H9 (cell line): ENCODE measurements around the gene KY. TPM values are rescaled to one million over a fixed set of nuclear protein-coding genes. Genes with fewer than 3 reads are reported as not detected.

Experiments
- DNase-seq: peaks from one replicate; pipeline ENCODE4 v3.0.0-alpha.2; 2017
- H2AFZ ChIP-seq: one replicate; pipeline ENCODE4 v1.6.1; 2013; ENCODE audit warnings: mild to moderate bottlenecking, low read length, control low read depth, moderate library complexity
- H2AK5ac ChIP-seq: 2 replicates; pipeline ENCODE4 v1.6.1; 2013; ENCODE audit warnings: low read length, control low read depth, mixed read lengths; ENCODE audit not compliant: insufficient read length
- H2BK120ac ChIP-seq: one replicate; pipeline ENCODE4 v1.6.1; 2013; ENCODE audit warnings: low read depth, mild to moderate bottlenecking, low read length, control low read depth, inconsistent platforms; ENCODE audit not compliant: poor library complexity, severe bottlenecking
- H2BK12ac ChIP-seq: 2 replicates; pipeline ENCODE4 v1.6.1; 2013; ENCODE audit warnings: low read length, control low read depth, mixed read lengths, low read depth; ENCODE audit not compliant: insufficient read length
- H2BK15ac ChIP-seq: 2 replicates; pipeline ENCODE4 v1.6.1; 2013; ENCODE audit warnings: low read depth, low read length, control low read depth
- H2BK20ac ChIP-seq: one replicate; pipeline ENCODE4 v1.6.1; 2013; ENCODE audit warnings: low read depth, mild to moderate bottlenecking, low read length, control low read depth, inconsistent platforms; ENCODE audit not compliant: poor library complexity, severe bottlenecking
- H2BK5ac ChIP-seq: 2 replicates; pipeline ENCODE4 v1.6.1; 2013; ENCODE audit warnings: low read length, control low read depth, mixed read lengths; ENCODE audit not compliant: insufficient read length
- H3K14ac ChIP-seq: 2 replicates; pipeline ENCODE4 v1.6.1; 2013; ENCODE audit warnings: low read length, control low read depth; ENCODE audit not compliant: insufficient read depth
- H3K18ac ChIP-seq: 2 replicates; pipeline ENCODE4 v1.6.1; 2013; ENCODE audit warnings: low read depth, mild to moderate bottlenecking, mixed read lengths, low read length, control low read depth; ENCODE audit not compliant: insufficient read length
- H3K23ac ChIP-seq: 2 replicates; pipeline ENCODE4 v1.6.1; 2013; ENCODE audit warnings: low read length, control low read depth, mixed read lengths, low read depth; ENCODE audit not compliant: insufficient read length
- H3K23me2 ChIP-seq: 2 replicates; pipeline ENCODE4 v1.6.1; 2013; ENCODE audit warnings: low read depth, mild to moderate bottlenecking, mixed read lengths, low read length, control low read depth; ENCODE audit not compliant: insufficient read length, poor library complexity, severe bottlenecking
- H3K27ac ChIP-seq: 2 replicates; pipeline ENCODE4 v1.5.1; 2013; ENCODE audit warnings: low read length, control low read depth, mixed read lengths, low read depth; ENCODE audit not compliant: insufficient read length
- H3K27me3 ChIP-seq: 2 replicates; pipeline ENCODE4 v1.6.1; 2013; ENCODE audit warnings: low read length, control low read depth, inconsistent platforms; ENCODE audit not compliant: insufficient read depth
- H3K4ac ChIP-seq: 2 replicates; pipeline ENCODE4 v1.6.1; 2013; ENCODE audit warnings: low read depth, mild to moderate bottlenecking, control low read depth, inconsistent platforms, low read length, moderate library complexity
- H3K4me1 ChIP-seq: 2 replicates; pipeline ENCODE4 v1.6.1; 2013; ENCODE audit warnings: low read length, control low read depth, inconsistent platforms; ENCODE audit not compliant: insufficient read depth
- H3K4me2 ChIP-seq: 2 replicates; pipeline ENCODE4 v1.6.1; 2013; ENCODE audit warnings: low read length, control low read depth, mixed read lengths; ENCODE audit not compliant: insufficient read length, insufficient read depth
- H3K56ac ChIP-seq: 2 replicates; pipeline ENCODE4 v1.6.1; 2013; ENCODE audit warnings: low read depth, mild to moderate bottlenecking, mixed read lengths, low read length, control low read depth; ENCODE audit not compliant: insufficient read length
- H3K79me1 ChIP-seq: 2 replicates; pipeline ENCODE4 v1.6.1; 2013; ENCODE audit warnings: low read depth, mild to moderate bottlenecking, moderate library complexity, low read length, control low read depth, inconsistent platforms; ENCODE audit not compliant: insufficient read depth, poor library complexity, severe bottlenecking
- H3K79me2 ChIP-seq: 2 replicates; pipeline ENCODE4 v1.6.1; 2013; ENCODE audit warnings: low read length, control low read depth, inconsistent platforms; ENCODE audit not compliant: insufficient read depth
- H3K9ac ChIP-seq: 2 replicates; pipeline ENCODE4 v1.6.1; 2013; ENCODE audit warnings: low read length, control low read depth, mixed read lengths; ENCODE audit not compliant: insufficient read length; ENCODE audit errors: extremely low read depth
- H3K9me3 ChIP-seq: one replicate; pipeline ENCODE4 v1.6.1; 2013; ENCODE audit warnings: low read depth, low read length, inconsistent platforms; ENCODE audit not compliant: control insufficient read depth
- H3T11ph ChIP-seq: one replicate; pipeline ENCODE4 v1.6.1; 2013; ENCODE audit warnings: mild to moderate bottlenecking, low read length, control low read depth, inconsistent platforms
- H4K20me1 ChIP-seq: one replicate; pipeline ENCODE4 v1.6.1; 2013; ENCODE audit not compliant: control insufficient read depth, insufficient read length, insufficient read depth
- H4K5ac ChIP-seq: 2 replicates; pipeline ENCODE4 v1.6.1; 2013; ENCODE audit warnings: low read depth, mild to moderate bottlenecking, mixed read lengths, low read length, control low read depth; ENCODE audit not compliant: insufficient read length
- H4K8ac ChIP-seq: replicated peaks from 2 replicates; pipeline ENCODE4 v1.6.1; 2013; ENCODE audit warnings: low read length, control low read depth, mixed read lengths, low read depth; ENCODE audit not compliant: insufficient read length
- H4K91ac ChIP-seq: 2 replicates; pipeline ENCODE4 v1.6.1; 2013; ENCODE audit warnings: low read depth, mild to moderate bottlenecking, moderate library complexity, mixed read lengths, low read length, control low read depth; ENCODE audit not compliant: insufficient read length
- H3K27ac Mint-ChIP-seq, 3 experiments: 2 replicates in 2 of 3; 3 replicates in 1 of 3; pipeline ENCODE4 v1.8.0; 2020 to 2021; ENCODE audit warnings: mixed read lengths in 3 of 3, mild to moderate bottlenecking in 1 of 3, moderate library complexity in 1 of 3
- H3K27me3 Mint-ChIP-seq: 2 replicates; pipeline ENCODE4 v1.8.0; 2021; ENCODE audit warnings: low read depth, mild to moderate bottlenecking, moderate library complexity, mixed read lengths
- H3K36me3 Mint-ChIP-seq, 3 experiments: 2 replicates in 2 of 3; 3 replicates in 1 of 3; pipeline ENCODE4 v1.8.0; 2020 to 2021; ENCODE audit warnings: low read depth in 3 of 3, mixed read lengths in 3 of 3; ENCODE audit not compliant: insufficient read depth in 1 of 3
- H3K4me1 Mint-ChIP-seq, 2 experiments: 2 replicates each; pipeline ENCODE4 v1.8.0; 2020; ENCODE audit warnings: mixed read lengths in 2 of 2
- H3K4me3 Mint-ChIP-seq, 2 experiments: 2 replicates in 1 of 2; 3 replicates in 1 of 2; pipeline ENCODE4 v1.8.0; 2020 to 2021; ENCODE audit warnings: mild to moderate bottlenecking in 2 of 2, mixed read lengths in 2 of 2, moderate library complexity in 1 of 2
- H3K9me3 Mint-ChIP-seq, 2 experiments: 2 replicates in 1 of 2; 3 replicates in 1 of 2; pipeline ENCODE4 v1.8.0; 2020; ENCODE audit warnings: mild to moderate bottlenecking in 2 of 2, mixed read lengths in 2 of 2, moderate library complexity in 1 of 2
- CTCF ChIP-seq: fragments of 200-600 bp; sonication (generic); conservative IDR thresholded peaks from 3 replicates; pipeline ENCODE4 v1.8.0; 2021; ENCODE audit warnings: antibody characterized with exemption, mild to moderate bottlenecking
- WGBS: extraction: QIAGEN DNeasy Blood & Tissue Kit; methylation state at CpG from one replicate; pipeline ENCODE4 v1.1.7; 2013; ENCODE audit warnings: missing lambda C conversion rate, low lambda C conversion rate, mixed read lengths; ENCODE audit not compliant: insufficient read length; ENCODE audit errors: extremely low coverage; 5-methylcytosine and 5-hydroxymethylcytosine counted together
- total RNA-seq: library from RNA; stranded (reverse); gene quantifications from 2 replicates; pipeline ENCODE4 v1.2.1, GENCODE V29; 2021

KY gene
- total RNA-seq, 1 experiment from 2014 or later = not detected

- H3K36me3 Mint-ChIP-seq = no peaks in the 10 kb centered on the region
- H3K27ac Mint-ChIP-seq = no peak overlapping the region
- H3T11ph ChIP-seq = no peak overlapping the region
- no peaks in the 10 kb centered on the region for H3K9me3 ChIP-seq
- no peak overlapping the region for H2BK15ac ChIP-seq
- no peak overlapping the region for H4K5ac ChIP-seq
- H3K23me2 ChIP-seq = no peaks in the 10 kb centered on the region
- H3K27me3 ChIP-seq = peaks cover 60% of the 10 kb centered on the region
- H3K9ac ChIP-seq = no peak overlapping the region
- H3K79me2 ChIP-seq = no peaks in the 10 kb centered on the region
- H3K4ac ChIP-seq = no peak overlapping the region
- H3K4me1 ChIP-seq = no peaks in the 10 kb centered on the region
- H4K91ac ChIP-seq = no peak overlapping the region
- no peak overlapping the region for H3K27ac ChIP-seq
- no peak overlapping the region for H3K56ac ChIP-seq
- H2AK5ac ChIP-seq = no peak overlapping the region
- no peak overlapping the region for H4K8ac ChIP-seq
- peaks cover 100% of the 10 kb centered on the region for H3K27me3 Mint-ChIP-seq
- H3K18ac ChIP-seq = no peak overlapping the region
- no peak overlapping the region for H3K23ac ChIP-seq
- WGBS = no CpG with 5 or more reads among the region's 15 CpGs
- no peak overlapping the region for H2BK5ac ChIP-seq
- H2BK20ac ChIP-seq = no peak overlapping the region
- H3K4me1 Mint-ChIP-seq = peaks cover 8 to 14% of the 10 kb centered on the region in 2 experiments
- H2AFZ ChIP-seq = no peak overlapping the region
- TF ChIP-seq CTCF = no peak
- H3K9me3 Mint-ChIP-seq = no peaks in the 10 kb centered on the region; a peak in 1 of 5 replicates
- H2BK12ac ChIP-seq = no peak overlapping the region
- H3K79me1 ChIP-seq = no peaks in the 10 kb centered on the region
- H3K4me3 Mint-ChIP-seq = no peak overlapping the region
- peak; percentile 20 for DNase-seq
- no peak overlapping the region for H3K4me2 ChIP-seq
- no peak overlapping the region for H2BK120ac ChIP-seq
- H3K14ac ChIP-seq = no peak overlapping the region
- no peaks in the 10 kb centered on the region for H4K20me1 ChIP-seq
Measured at GRCh38 chr3:134647902-134648760, 2.7 kb downstream of the KY start.
